HG03280 (cell line): ENCODE results near the gene WDR1.
A peak's percentile ranks its signal among the peaks of the same experiment; 100 is the strongest.

Source experiments
- ATAC-seq: cut with Tn5 transposase; IDR thresholded peaks from one replicate; pipeline ENCODE4 v1.9.1; 2021; ENCODE audit warnings: mild to moderate bottlenecking, moderate library complexity; ENCODE audit not compliant: unreplicated experiment

The WDR1 gene

GRCh38 chr4:10116569-10117358, at the start of gene WDR1:
TSS of gene WDR1 (minus strand) at chr4:10116799. CDS start at chr4:10116666, 133 bp downstream.
- peak; percentile 91 for ATAC-seq

- no peak for ATAC-seq
Measured at GRCh38 chr4:10164877-10165283, 48.3 kb upstream of the WDR1 start.

DNA sequence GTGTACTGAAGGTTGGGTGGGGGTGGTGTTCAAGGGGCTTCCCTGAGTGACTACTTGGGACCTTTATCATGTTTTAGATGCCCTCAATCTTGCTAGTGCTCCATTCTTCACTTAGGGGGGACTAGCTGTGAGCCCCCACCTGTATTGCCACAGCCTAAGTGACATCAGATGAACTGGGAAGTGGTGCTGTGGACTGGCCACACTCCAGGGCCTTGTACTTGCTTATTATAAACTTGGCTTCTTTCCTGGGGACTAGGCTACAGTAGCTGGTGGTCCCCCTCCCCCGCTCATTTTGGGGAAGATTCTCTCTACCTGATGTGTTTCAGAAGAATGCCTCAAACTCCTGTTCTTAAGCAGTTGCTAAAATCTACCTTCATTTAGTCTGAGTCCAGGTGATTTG, 46.7 kb upstream of the WDR1 start:
- no peak for ATAC-seq

DNA sequence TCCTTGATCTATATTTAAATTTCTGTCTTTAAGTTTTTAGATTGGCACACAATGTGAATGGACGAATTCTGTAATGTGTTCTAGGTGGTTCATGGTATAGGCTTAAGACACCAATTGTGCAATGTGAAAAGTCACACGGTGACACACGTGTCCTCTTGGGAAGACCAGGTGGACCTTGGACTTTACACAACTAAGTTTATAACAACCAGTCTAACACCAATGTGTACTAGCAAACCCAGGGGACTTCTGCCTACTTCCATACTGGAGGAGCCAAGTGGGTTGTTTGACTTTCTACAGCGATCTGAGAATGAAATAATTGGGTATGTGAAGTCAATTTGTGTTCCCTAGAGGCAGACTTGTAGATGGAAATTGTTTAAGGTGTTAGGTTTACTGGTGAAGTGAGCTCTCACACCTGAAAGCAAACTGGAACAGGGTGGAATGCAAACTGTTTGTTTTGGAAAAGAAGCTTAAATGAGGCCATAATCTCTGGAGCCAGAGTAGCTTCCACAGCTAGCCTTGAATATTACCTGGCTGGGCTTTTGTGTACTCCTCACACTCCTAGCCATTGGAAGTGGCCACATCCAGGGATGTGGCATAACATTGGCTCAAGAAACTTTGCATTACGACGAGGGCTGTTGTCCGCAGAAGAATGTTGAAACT, 45.9 kb upstream of the WDR1 start:
- ATAC-seq, result no peak

GRCh38 chr4:10161840-10162239, 45.2 kb upstream of the WDR1 start:
- no peak for ATAC-seq

- no peak for ATAC-seq
Measured at GRCh38 chr4:10161146-10161545, 44.5 kb upstream of the WDR1 start.

DNA sequence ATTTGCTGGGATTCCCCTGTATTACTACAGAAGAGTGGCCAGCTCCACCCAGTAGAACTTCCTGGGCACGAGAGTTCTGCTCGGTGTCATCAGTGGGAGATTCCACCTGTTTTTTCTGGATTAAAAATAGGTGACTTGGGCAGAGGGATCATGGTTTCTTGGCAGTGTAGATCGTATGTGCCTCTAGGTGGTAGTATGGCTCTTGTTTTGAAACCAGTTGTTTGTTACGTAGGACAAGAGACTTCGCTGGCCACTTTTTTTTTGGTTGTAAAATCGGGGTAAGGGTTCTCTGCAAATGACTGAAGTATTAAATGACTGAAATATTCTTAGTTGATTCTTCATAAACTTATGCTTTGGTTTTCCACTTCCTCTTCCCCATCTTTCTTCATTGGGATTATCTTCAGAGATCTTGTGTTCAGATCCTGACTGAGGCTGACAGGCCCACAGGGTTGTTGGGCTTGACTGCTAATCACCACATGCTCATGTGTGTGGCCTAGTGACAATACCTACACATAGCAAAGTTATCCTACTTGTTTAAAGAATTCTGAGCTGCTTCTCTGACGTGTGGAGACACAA, 43.8 kb upstream of the WDR1 start:
- ATAC-seq, result no peak

DNA sequence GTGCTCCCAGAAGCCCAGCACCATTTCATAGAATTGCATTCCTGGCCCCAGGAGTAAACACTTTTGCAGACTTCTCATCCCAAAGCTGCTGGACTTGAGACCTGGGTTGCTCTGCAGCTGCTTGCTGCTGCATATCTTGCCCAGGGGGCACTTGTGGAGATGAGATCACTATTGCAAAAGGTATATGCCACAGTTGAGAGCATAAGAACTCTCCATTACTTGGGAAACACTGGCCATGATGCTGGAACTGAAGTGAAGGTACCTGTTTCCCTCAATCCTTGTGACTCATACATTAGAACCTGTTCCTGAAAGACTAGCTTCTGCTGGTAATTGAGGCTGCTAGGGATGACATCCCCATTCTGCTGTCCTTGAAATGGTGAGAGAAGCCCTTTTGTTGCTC, 43.1 kb upstream of the WDR1 start:
- ATAC-seq, result no peak

DNA sequence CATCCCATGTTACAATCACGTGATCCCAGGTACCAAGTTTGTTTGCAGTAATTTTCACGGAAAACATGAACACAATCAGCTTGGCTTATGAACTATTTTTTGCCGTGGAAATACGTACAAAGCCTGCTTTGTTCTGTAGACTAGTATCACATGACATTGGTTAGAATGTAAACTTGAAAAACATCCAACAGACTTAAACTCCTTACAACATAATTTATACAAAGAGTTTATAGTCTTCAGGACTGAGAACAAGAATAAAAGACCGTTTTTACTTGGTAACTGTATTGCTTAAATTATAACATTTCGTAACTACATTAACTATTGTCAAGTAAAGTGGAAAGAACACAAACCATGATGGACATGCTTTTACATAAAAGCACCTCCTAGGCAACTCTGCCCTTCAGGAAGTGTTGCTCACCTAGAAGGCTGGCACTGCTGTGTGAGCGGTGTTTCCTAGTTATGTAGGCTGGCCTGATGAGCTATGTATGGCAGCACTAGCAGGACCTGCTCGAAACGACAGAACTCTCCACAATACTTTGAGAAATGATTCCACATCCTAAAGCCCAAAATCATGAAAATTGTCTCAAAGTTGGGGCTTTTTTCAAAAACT, 41.8 kb upstream of the WDR1 start:
- ATAC-seq, result no peak

GRCh38 chr4:10157478-10158332, 41.1 kb upstream of the WDR1 start:
- peak; percentile 64 for ATAC-seq

GRCh38 chr4:10154241-10154640, 37.6 kb upstream of the WDR1 start:
- ATAC-seq, result no peak

GRCh38 chr4:10153161-10153560, 36.6 kb upstream of the WDR1 start:
- ATAC-seq, result no peak

- no peak for ATAC-seq
Measured at GRCh38 chr4:10151182-10151581, 34.6 kb upstream of the WDR1 start.

DNA sequence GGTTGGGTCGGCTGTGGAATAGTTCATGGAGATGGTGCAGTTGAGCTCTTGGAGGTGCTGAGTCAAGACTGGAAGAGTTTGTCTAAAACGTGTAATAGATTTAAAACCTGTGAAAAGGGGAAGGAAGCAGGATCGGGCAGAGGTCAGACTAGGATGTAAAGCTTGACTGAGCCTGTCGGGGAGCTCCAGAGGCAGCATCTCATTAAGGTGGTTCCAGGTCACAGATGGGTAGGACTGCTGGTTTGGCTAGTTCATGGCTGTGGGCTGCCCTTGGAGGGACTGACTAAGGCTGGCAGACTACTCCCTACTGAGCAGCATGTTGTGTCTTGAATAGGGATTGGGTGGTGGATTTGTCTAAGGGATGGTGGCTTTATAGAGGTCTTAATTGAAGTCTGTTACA, 28.4 kb upstream of the WDR1 start:
- ATAC-seq, result no peak

DNA sequence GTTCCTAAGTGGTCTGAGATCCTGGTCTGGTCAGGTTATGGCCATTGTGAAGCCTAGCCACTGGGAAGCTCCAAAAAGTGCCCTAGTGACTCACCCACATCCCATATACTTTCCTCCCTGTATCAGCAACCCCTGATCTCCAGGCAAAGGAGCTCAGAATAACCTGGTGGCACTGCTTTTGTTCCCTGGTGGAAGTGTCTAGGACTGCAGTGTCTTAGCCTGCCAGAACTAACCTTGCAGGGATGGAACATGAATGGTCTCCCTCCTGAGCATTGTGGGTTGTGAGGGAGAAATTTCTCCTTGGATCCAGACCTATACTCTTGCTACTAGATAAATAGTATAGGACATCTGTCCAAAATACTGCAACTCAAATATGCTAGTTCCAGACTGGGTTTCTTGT, 27.9 kb upstream of the WDR1 start:
- no peak for ATAC-seq

DNA sequence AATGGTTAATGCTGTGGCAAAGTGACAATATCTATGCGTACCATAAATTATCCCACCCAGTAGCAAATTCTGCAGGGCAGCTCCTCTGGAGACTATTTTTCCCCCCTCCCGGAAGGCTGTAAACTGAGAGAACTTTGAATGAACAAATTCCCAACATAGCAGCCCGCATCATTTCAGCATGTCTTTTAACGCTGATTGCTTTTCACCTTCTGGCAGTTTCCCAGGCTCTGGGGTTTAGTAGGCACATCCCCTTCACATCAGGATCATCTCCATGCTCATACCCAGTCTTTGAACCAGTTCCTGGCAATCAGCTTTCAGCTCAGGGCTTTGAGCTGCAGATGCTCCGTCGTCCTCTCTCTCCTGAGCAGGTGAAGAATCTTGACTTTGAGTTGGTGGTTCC, 26.6 kb upstream of the WDR1 start:
- no peak for ATAC-seq

DNA sequence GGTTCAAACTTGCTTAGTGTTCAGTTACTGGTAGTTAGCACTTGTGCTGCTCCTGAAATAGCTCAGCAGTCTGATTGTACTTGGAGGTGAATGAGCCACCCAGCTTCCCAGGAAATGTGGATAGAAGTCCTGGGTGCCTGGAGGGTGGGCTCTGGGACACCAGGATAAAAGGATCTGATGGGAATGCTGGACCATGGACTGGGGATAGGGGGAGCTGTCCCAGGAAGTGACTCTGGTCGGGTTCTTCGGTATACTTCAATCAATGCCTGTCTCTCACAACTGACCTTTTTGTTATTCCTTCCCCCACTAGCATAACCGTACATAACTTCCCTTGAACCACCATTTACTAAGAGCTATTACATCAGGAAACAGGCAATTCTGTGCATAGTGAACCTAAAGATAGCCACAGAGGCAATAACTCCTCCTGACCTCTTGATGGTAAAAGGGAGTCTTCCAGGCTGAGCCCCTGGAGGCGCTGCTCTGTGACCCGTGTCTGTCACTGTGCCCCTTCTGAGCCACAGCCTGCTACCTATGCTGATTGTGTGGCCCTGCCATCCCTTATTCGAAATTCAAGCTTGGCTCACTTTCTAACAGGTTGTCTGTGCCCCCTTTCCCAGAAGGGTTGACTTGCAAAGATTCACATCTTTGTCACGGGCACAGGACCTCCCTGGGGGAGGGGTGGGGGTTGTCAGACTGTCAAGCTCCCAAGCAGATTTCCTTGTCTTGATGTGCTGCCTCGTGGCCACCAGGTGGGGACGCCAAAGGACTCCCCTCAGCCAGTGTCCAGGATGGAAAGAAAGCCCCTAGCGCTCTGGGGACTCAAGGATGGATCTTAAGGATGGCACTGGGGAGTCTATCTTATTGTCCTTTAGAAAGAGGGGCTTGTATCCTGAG, 24.5 kb upstream of the WDR1 start:
- ATAC-seq, result no peak

- ATAC-seq, result no peak
Measured at GRCh38 chr4:10139518-10139917, 22.9 kb upstream of the WDR1 start.

GRCh38 chr4:10135260-10135659, 18.7 kb upstream of the WDR1 start:
- ATAC-seq, result no peak

DNA sequence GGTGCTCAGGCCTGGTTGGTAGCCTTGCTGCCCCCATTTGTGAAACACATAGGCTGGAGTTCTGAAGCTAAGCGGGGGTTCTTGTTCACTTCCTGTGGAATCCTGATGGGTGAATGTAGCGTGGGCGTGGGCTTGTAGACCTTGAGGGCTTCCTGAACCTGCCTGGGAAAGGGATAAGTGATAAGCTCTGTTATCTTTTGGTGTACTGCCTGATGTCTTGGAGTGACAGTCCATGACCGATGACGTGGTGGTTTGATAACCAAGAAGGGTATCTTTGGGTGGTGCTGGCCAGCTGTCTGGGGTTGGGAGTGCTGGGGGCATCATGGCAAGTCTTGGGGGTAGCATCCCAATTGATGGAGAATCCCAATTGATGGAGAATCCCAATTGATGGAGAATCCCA, 17.5 kb upstream of the WDR1 start:
- ATAC-seq, result no peak
